GM23338 (cell line): ENCODE data around the gene KCNT2. TPM values are rescaled to one million over a fixed set of nuclear protein-coding genes. Genes with fewer than 3 reads are reported as not detected.
"Not testable (repeated sequence)": the region's sequence is repeated elsewhere in the genome, so short reads cannot be mapped to it uniquely, and the experiment has no call there.

Source experiments
- ATAC-seq: fragments of 200-7000 bp; cut with Tn5 transposase; 3 replicates; pipeline ENCODE4 v1.9.1; 2020
- DNase-seq: peaks from one replicate; pipeline ENCODE4 v3.0.0-alpha.2; 2015; ENCODE audit warnings: low spot score
- H2AFZ ChIP-seq: fragments of 200-600 bp; sonication (generic); 2 replicates; pipeline ENCODE4 v1.8.0; 2016; ENCODE audit warnings: antibody characterized with exemption, mild to moderate bottlenecking, moderate library complexity
- H3F3A ChIP-seq: fragments of 200-600 bp; sonication (generic); replicated peaks from 2 replicates; pipeline ENCODE4 v1.8.0; 2017; ENCODE audit warnings: antibody characterized with exemption, mixed run types, low read depth
- H3K27ac ChIP-seq: fragments of 200-600 bp; sonication (generic); 2 replicates; pipeline ENCODE4 v1.6.1; 2016; ENCODE audit warnings: low read depth
- H3K27me3 ChIP-seq: fragments of 200-600 bp; sonication (generic); 2 replicates; pipeline ENCODE4 v1.8.0; 2016; ENCODE audit warnings: mild to moderate bottlenecking, mixed run types, moderate library complexity; ENCODE audit not compliant: insufficient read depth
- H3K36me3 ChIP-seq: fragments of 200-600 bp; sonication (generic); 2 replicates; pipeline ENCODE4 v1.8.0; 2016; ENCODE audit warnings: mild to moderate bottlenecking; ENCODE audit not compliant: insufficient read depth
- H3K4me1 ChIP-seq: fragments of 200-600 bp; sonication (generic); 2 replicates; pipeline ENCODE4 v1.8.0; 2016; ENCODE audit warnings: mild to moderate bottlenecking, moderate library complexity; ENCODE audit not compliant: insufficient read depth
- H3K4me2 ChIP-seq: fragments of 200-600 bp; sonication (generic); 2 replicates; pipeline ENCODE4 v1.7.1; 2017; ENCODE audit warnings: mixed run types
- H3K4me3 ChIP-seq: fragments of 200-600 bp; sonication (generic); 2 replicates; pipeline ENCODE4 v1.6.1; 2016; ENCODE audit warnings: mixed run types
- H3K79me2 ChIP-seq: fragments of 200-600 bp; sonication (generic); replicated peaks from 2 replicates; pipeline ENCODE4 v1.8.0; 2017; ENCODE audit warnings: mild to moderate bottlenecking; ENCODE audit not compliant: insufficient read depth
- H3K9me2 ChIP-seq: fragments of 200-600 bp; sonication (generic); 2 replicates; pipeline ENCODE4 v1.8.0; 2017; ENCODE audit not compliant: insufficient read depth
- H4K20me1 ChIP-seq: fragments of 200-600 bp; sonication (generic); replicated peaks from 2 replicates; pipeline ENCODE4 v1.8.0; 2017; ENCODE audit warnings: mild to moderate bottlenecking; ENCODE audit not compliant: insufficient read depth
- H3K27ac Mint-ChIP-seq: 2 replicates; pipeline ENCODE4 v1.8.0; 2020; ENCODE audit warnings: inconsistent platforms, mild to moderate bottlenecking, moderate library complexity, mixed read lengths
- H3K27me3 Mint-ChIP-seq: 3 replicates; pipeline ENCODE4 v1.8.0; 2022; ENCODE audit warnings: low read depth, mild to moderate bottlenecking, moderate library complexity, mixed read lengths, inconsistent platforms; ENCODE audit not compliant: insufficient read depth, poor library complexity
- H3K36me3 Mint-ChIP-seq: 3 replicates; pipeline ENCODE4 v1.8.0; 2021; ENCODE audit warnings: low read depth, mild to moderate bottlenecking, inconsistent platforms, moderate library complexity, mixed read lengths
- H3K4me1 Mint-ChIP-seq: 3 replicates; pipeline ENCODE4 v1.8.0; 2020; ENCODE audit warnings: mild to moderate bottlenecking, inconsistent platforms, mixed read lengths
- H3K4me3 Mint-ChIP-seq: 3 replicates; pipeline ENCODE4 v1.8.0; 2021; ENCODE audit warnings: moderate library complexity, mild to moderate bottlenecking, inconsistent platforms, mixed read lengths
- H3K9me3 Mint-ChIP-seq: 3 replicates; pipeline ENCODE4 v1.8.0; 2020; ENCODE audit warnings: moderate library complexity, mild to moderate bottlenecking, inconsistent platforms, mixed read lengths
- CREB1 ChIP-seq: fragments of 250-450 bp; sonication (Bioruptor Pico); IDR thresholded peaks from 2 replicates; pipeline ENCODE4 v1.5.0; 2020; ENCODE audit warnings: low read depth, mild to moderate bottlenecking, moderate library complexity
- EZH2phosphoT487 ChIP-seq: fragments of 200-600 bp; sonication (generic); IDR thresholded peaks from one replicate; pipeline ENCODE4 v1.8.1; 2018; ENCODE audit warnings: antibody characterized with exemption; ENCODE audit not compliant: unreplicated experiment
- STAT1 ChIP-seq: IDR thresholded peaks from one replicate; pipeline ENCODE4 v1.6.1; 2016; ENCODE audit warnings: antibody characterized with exemption; ENCODE audit not compliant: unreplicated experiment
- ZNF114 ChIP-seq: fragments of 250-450 bp; sonication (Bioruptor Pico); IDR thresholded peaks from 2 replicates; pipeline ENCODE4 v1.5.0; 2020; ENCODE audit warnings: mild to moderate bottlenecking, moderate library complexity
- ZNF331 ChIP-seq: fragments of 250-450 bp; sonication (Bioruptor Pico); IDR thresholded peaks from 2 replicates; pipeline ENCODE4 v1.5.0; 2020; ENCODE audit warnings: low read depth, mild to moderate bottlenecking, moderate library complexity
- polyA plus RNA-seq: library from polyadenylated mRNA; unstranded; fragments of >200 nt; fragmentation: Nextera tagmentation; extraction: Ambion mirVana; gene quantifications from 2 replicates; pipeline ENCODE4 v1.2.1, GENCODE V29; 2016
- total RNA-seq: library from RNA; depleted of rRNA; stranded (reverse); fragments of >200 nt; shearing (Covaris generic); gene quantifications from 2 replicates; pipeline ENCODE4 v1.2.3, GENCODE V29; 2014

The KCNT2 gene
- total and polyA plus RNA-seq, 2 experiments from 2014 or later, result 5.4 to 13.4 TPM

DNA sequence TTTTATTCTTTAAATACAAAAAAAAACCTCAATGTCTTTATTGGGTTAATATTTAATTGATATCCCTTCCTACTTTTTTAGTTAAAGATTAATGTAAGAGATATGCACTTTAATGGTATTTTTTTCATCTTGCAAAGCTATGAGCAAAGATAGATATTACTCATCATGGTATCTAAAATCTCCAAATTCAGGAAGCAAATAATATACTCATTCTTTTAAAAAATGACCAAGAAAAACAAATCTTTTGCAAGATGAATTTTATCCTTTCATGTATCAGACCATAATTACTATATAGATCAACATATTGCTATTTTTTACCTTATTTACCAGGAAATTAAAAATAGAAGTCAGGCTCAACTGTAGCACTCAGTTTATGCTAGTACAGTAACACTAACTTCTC, 330.4 kb downstream of the KCNT2 start:
- H3K27me3 Mint-ChIP-seq, result no peaks in the 10 kb centered on the region
- Histone ChIP-seq H3K79me2 (no peaks in the 10 kb centered on the region), H3K27me3 (no peaks in the 10 kb centered on the region), H3K9me2 (no peaks in the 10 kb centered on the region), H3K4me3 (no peak overlapping the region), H3K36me3 (no peaks in the 10 kb centered on the region), H4K20me1 (no peaks in the 10 kb centered on the region), H3K4me2 (no peak overlapping the region), H3K4me1 (no peaks in the 10 kb centered on the region), H2AFZ (no peak overlapping the region), H3K27ac (no peak overlapping the region), H3F3A (no peaks in the 10 kb centered on the region)
- H3K36me3 Mint-ChIP-seq, result peaks cover 14% of the 10 kb centered on the region; the same call in 2 of the 3 replicates
- no peak for DNase-seq
- H3K4me1 Mint-ChIP-seq, result no peaks in the 10 kb centered on the region
- ATAC-seq, result no peak
- H3K4me3 Mint-ChIP-seq, result no peak overlapping the region
- no peak for TF ChIP-seq STAT1
- no peak overlapping the region for H3K27ac Mint-ChIP-seq
- no peaks in the 10 kb centered on the region for H3K9me3 Mint-ChIP-seq

DNA sequence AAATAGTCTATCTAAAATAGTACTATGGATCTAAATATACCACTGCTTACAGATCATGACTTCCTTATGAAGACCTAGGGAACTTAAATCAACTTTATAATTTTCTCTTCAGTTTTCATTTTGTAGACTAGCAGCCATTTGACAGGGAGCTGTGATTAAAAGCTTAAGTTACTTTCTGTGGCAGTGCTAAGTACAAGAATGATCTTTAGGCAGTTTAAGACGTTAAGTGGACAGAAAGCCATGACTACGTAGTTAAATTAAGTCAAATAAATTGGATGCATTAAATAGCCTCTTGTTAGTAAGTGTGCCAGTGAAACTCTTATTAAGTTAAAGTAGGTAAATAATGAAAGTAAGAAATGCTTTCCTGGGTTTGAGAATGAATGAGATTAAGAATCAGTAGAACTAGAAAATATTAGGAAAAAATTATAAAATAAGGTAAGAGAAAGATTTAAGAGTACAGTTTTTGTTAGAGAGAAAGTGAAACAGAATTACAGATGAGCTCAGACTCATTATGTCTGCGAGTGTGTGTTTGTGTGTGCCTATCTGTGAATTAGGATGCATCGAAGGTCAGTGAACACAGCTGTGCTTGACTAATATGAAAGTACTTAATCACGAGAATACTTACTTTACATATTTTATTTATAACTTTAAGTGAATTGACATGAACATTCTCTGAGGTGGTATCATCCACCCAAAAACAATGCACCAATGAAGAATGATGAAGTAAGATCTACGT, 336.9 kb downstream of the KCNT2 start:
- no peak overlapping the region for H3K4me2 ChIP-seq
- no peak overlapping the region for H2AFZ ChIP-seq
- ATAC-seq (no peak), DNase-seq (no peak)
- H3K4me1 Mint-ChIP-seq, result peaks cover 3% of the 10 kb centered on the region; the same call in 1 of the 3 replicates
- no peaks in the 10 kb centered on the region for H3K27me3 ChIP-seq
- no peaks in the 10 kb centered on the region for H3K36me3 Mint-ChIP-seq
- no peak overlapping the region for H3K4me3 Mint-ChIP-seq
- no peaks in the 10 kb centered on the region for H3K9me2 ChIP-seq
- no peaks in the 10 kb centered on the region for H3F3A ChIP-seq
- no peaks in the 10 kb centered on the region for H3K27me3 Mint-ChIP-seq
- H3K9me3 Mint-ChIP-seq, result no peaks in the 10 kb centered on the region
- H4K20me1 ChIP-seq, result no peaks in the 10 kb centered on the region
- H3K36me3 ChIP-seq, result peaks cover 3% of the 10 kb centered on the region; the same call in 1 of the 2 replicates
- H3K4me1 ChIP-seq, result no peaks in the 10 kb centered on the region
- TF ChIP-seq EZH2phosphoT487, result no peak
- H3K4me3 ChIP-seq, result no peak overlapping the region
- H3K79me2 ChIP-seq, result no peaks in the 10 kb centered on the region
- no peak overlapping the region for H3K27ac ChIP-seq
- no peak overlapping the region; the same call in 1 of the 2 replicates for H3K27ac Mint-ChIP-seq

DNA sequence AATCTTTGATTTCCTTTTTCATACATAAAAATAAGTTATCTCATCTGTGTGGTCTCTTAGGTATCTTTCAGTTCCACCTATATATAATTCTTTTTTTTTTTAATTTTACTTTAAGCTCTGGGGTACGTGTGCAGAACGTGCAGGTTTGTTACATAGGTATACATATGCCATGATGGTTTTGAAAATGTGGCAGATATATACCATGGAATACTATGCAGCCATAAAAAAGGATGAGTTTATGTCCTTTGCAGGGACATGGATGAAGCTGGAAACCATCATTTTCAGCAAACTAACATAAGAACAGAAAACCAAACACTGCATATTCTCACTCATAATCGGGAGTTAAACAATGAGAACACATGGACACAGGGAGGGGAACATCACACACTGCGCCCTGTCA, 345.2 kb downstream of the KCNT2 start:
- H3K9me3 Mint-ChIP-seq, H3F3A ChIP-seq, ATAC-seq, H3K4me3 ChIP-seq, H3K27me3 ChIP-seq, H3K36me3 ChIP-seq, DNase-seq, H3K27ac Mint-ChIP-seq, H3K27ac ChIP-seq, H3K4me2 ChIP-seq, H3K9me2 ChIP-seq, H3K79me2 ChIP-seq, H2AFZ ChIP-seq, H3K36me3 Mint-ChIP-seq, H3K27me3 Mint-ChIP-seq, H3K4me3 Mint-ChIP-seq, H4K20me1 ChIP-seq, H3K4me1 ChIP-seq: not testable (repeated sequence)
- peaks cover 11% of the 10 kb centered on the region for H3K4me1 Mint-ChIP-seq

DNA sequence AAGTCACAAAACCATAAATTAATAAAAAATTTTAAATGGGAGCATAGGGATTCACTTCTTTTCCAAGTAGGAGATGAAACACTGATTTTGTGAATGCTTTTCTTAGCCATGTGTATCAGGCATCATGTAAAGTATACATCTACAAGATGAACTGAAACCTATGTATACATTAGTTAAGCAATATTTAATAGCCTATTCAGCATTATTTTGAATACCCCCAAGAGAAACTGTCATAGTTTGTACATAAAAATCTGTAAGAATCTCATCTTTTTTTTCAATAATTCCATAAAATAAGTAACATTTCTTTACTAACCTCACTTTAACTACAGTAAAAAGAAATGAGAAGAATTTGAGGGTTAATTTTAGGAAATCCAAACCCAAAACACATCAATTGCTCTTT, 348.0 kb downstream of the KCNT2 start:
- Histone ChIP-seq H4K20me1 (no peaks in the 10 kb centered on the region), H3K4me1 (no peaks in the 10 kb centered on the region), H3K27me3 (no peaks in the 10 kb centered on the region), H3F3A (no peaks in the 10 kb centered on the region), H3K36me3 (no peaks in the 10 kb centered on the region), H3K4me2 (no peak overlapping the region), H3K79me2 (no peaks in the 10 kb centered on the region), H3K4me3 (no peak overlapping the region), H3K27ac (no peak overlapping the region), H2AFZ (no peak overlapping the region), H3K9me2 (no peaks in the 10 kb centered on the region)
- Mint-ChIP-seq H3K4me1 (peaks cover 5% of the 10 kb centered on the region), H3K4me3 (no peak overlapping the region), H3K9me3 (no peaks in the 10 kb centered on the region), H3K27ac (no peak overlapping the region), H3K27me3 (no peaks in the 10 kb centered on the region), H3K36me3 (no peaks in the 10 kb centered on the region)
- TF ChIP-seq ZNF114 (CRISPR knock-in tag) (no peak), ZNF331 (CRISPR knock-in tag) (no peak), CREB1 (no peak), STAT1 (no peak)
- DNase-seq, result no peak
- no peak for ATAC-seq
